ENCODE results near the gene PKP1. TPM values are rescaled to one million over a fixed set of nuclear protein-coding genes. Genes with fewer than 3 reads are reported as not detected.

The PKP1 gene
- total RNA-seq, 4 donors from 2014 or later: 0.27 to 12.8 (median 4.0) TPM

DNA sequence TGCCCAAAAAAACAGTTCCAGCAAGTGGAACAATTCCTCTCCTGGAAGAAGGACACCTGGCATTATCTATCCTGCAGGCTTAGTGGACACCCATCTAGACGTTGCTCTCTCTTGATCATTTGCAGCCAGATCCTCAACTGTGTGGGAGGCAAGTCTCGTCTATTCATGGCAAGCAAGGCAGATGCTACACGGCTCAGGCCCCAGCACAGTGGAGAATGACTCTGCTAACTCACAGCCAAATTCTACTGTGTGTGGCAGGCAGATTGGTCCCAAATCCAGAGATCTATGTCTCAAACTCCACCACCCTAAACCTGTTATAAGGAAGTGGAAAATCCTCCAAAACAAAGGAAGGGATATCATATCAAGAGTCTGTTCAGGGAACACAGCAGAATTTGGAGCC, 87.2 kb downstream of the PKP1 start:
- no peak for ATAC-seq
- TF ChIP-seq POLR2AphosphoS5 (IDR thresholded peaks at IDR 0.05) (no peak), EP300 (IDR thresholded peaks at IDR 0.05) (no peak), POLR2A (IDR thresholded peaks at IDR 0.05) (no peak), CTCF (IDR thresholded peaks at IDR 0.05) (no peak)
- H3K27ac ChIP-seq: no peak overlapping the region
- no peaks in the 10 kb centered on the region for H3K9me3 ChIP-seq
- WGBS, 2 donors (ENCODE audit: low coverage in 1 of 2): 50% methylated on average over 1 of the region's 3 CpGs; no CpG with 5 or more reads in 1 of the 2 donors
- no peaks in the 10 kb centered on the region for H3K4me1 ChIP-seq
- H3K36me3 ChIP-seq: no peaks in the 10 kb centered on the region
- H3K4me3 ChIP-seq: no peak overlapping the region
- peaks cover 60% of the 10 kb centered on the region for H3K27me3 ChIP-seq

DNA sequence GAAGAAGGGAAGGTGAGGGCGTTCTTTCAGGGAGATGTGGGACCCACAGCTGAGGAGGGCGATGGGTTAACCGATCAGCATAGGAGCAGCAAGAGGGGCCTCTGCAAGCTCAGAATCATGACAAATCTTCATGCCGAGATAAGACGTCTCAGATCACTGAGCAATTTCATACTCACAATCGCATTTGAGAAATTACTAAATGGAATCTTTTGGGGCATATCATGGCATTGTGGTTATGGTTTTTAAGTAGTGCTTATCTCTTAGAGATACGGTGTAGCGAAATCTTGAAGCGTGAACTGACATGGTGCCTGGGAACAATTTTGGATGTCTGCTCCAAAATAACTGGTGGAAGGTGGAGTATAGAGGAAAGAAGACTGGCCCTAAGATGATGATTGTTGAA, 88.0 kb downstream of the PKP1 start:
- H3K27me3 ChIP-seq: peaks cover 66% of the 10 kb centered on the region
- no peaks in the 10 kb centered on the region for H3K36me3 ChIP-seq
- H3K9me3 ChIP-seq: no peaks in the 10 kb centered on the region
- WGBS, 2 donors (ENCODE audit: low coverage in 1 of 2): 59 to 77% methylated on average over 7 to 9 of the region's 9 CpGs
- TF ChIP-seq POLR2AphosphoS5 (IDR thresholded peaks at IDR 0.05): no peak
- no peak for TF ChIP-seq POLR2A (IDR thresholded peaks at IDR 0.05)
- TF ChIP-seq CTCF (IDR thresholded peaks at IDR 0.05): no peak
- no peak overlapping the region for H3K27ac ChIP-seq
- no peak overlapping the region for H3K4me3 ChIP-seq
- no peak for ATAC-seq
- no peaks in the 10 kb centered on the region for H3K4me1 ChIP-seq

- TF ChIP-seq POLR2A (IDR thresholded peaks at IDR 0.05): no peak
- no peak for TF ChIP-seq POLR2AphosphoS5 (IDR thresholded peaks at IDR 0.05)
- TF ChIP-seq CTCF (IDR thresholded peaks at IDR 0.05): no peak
- no peak overlapping the region for H3K27ac ChIP-seq
- no peaks in the 10 kb centered on the region for H3K4me1 ChIP-seq
- H3K4me3 ChIP-seq: no peak overlapping the region
- ATAC-seq: no peak
- H3K27me3 ChIP-seq: peaks cover 66% of the 10 kb centered on the region
- H3K36me3 ChIP-seq: no peaks in the 10 kb centered on the region
- H3K9me3 ChIP-seq: no peaks in the 10 kb centered on the region
- 53 to 73% methylated on average over 3 to 5 of the region's 6 CpGs for WGBS, 2 donors (ENCODE audit: low coverage in 1 of 2)
Measured at GRCh38 chr1:201371792-201372191, 88.5 kb downstream of the PKP1 start.

GRCh38 chr1:201374364-201374763, 91.1 kb downstream of the PKP1 start:
- Histone ChIP-seq H3K36me3 (no peaks in the 10 kb centered on the region), H3K27ac (no peak overlapping the region), H3K4me3 (no peak overlapping the region), H3K9me3 (no peaks in the 10 kb centered on the region), H3K4me1 (no peaks in the 10 kb centered on the region), H3K27me3 (peaks cover 58% of the 10 kb centered on the region)
- WGBS, 2 donors (ENCODE audit: low coverage in 1 of 2): 29 to 61% methylated on average over 4 to 5 of the region's 7 CpGs
- TF ChIP-seq POLR2A (IDR thresholded peaks at IDR 0.05) (no peak), EP300 (IDR thresholded peaks at IDR 0.05) (no peak), CTCF (IDR thresholded peaks at IDR 0.05) (no peak), POLR2AphosphoS5 (IDR thresholded peaks at IDR 0.05) (no peak)
- ATAC-seq: no peak

DNA sequence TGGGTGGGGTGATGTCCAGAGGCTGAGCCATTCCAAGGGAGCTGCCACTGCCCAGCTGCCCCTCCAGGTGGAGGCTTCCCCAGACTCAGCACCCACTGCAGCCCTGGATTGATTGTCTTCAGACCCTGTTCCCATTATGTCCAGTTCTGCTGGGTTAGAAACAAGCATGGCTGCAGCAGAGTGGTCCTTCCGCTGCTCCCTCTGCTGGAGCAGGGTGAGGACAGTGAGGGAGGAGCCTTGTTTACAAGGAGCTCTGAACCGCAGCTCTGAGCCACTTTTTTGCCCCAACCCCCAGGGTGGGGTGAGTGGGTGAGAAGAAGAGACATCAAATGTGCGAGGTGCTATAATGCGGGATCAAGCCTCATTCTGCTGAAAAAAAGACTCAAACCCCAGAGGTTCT, 91.9 kb downstream of the PKP1 start:
- H3K27ac ChIP-seq: no peak overlapping the region
- no peaks in the 10 kb centered on the region for H3K9me3 ChIP-seq
- no peaks in the 10 kb centered on the region for H3K36me3 ChIP-seq
- no peak overlapping the region for H3K4me3 ChIP-seq
- 20 to 62% methylated on average over 1 to 2 of the region's 4 CpGs for WGBS, 2 donors (ENCODE audit: low coverage in 1 of 2)
- H3K27me3 ChIP-seq: peaks cover 51% of the 10 kb centered on the region
- no peak for ATAC-seq
- H3K4me1 ChIP-seq: no peaks in the 10 kb centered on the region
- no peak for TF ChIP-seq POLR2A (IDR thresholded peaks at IDR 0.05)
- TF ChIP-seq POLR2AphosphoS5 (IDR thresholded peaks at IDR 0.05): no peak
- TF ChIP-seq EP300 (IDR thresholded peaks at IDR 0.05): no peak
- no peak for TF ChIP-seq CTCF (IDR thresholded peaks at IDR 0.05)
